Measurements from ENCODE around the gene ARHGDIB.

ARHGDIB gene

GRCh38 chr12:14913381-14913781 lies 48.0 kb downstream of the ARHGDIB start:
- H3K4me1 ChIP-seq (ENCODE audit: control insufficient read depth, insufficient read depth, low read length), result no peaks in the 10 kb centered on the region
- no peak overlapping the region for H3K27ac ChIP-seq (ENCODE audit: low read length)
- no peaks in the 10 kb centered on the region for H3K9me3 ChIP-seq (ENCODE audit: control insufficient read depth in 2 of 2, low read length in 2 of 2)
- no peaks in the 10 kb centered on the region for H3K27me3 ChIP-seq (ENCODE audit: control insufficient read depth in 1 of 2, insufficient read depth in 2 of 2, low read length in 2 of 2)
- no peak overlapping the region for H3K9ac ChIP-seq (ENCODE audit: low read length in 2 of 2)
- H3K36me3 ChIP-seq (ENCODE audit: control insufficient read depth in 2 of 2, insufficient read depth in 2 of 2, low read length in 2 of 2), result no peaks in the 10 kb centered on the region
- H3K4me3 ChIP-seq (ENCODE audit: low read length in 2 of 2), result no peak overlapping the region

GRCh38 chr12:14911131-14911530 lies 50.3 kb downstream of the ARHGDIB start:
- peaks cover 2% of the 10 kb centered on the region for H3K4me1 ChIP-seq (ENCODE audit: control insufficient read depth, insufficient read depth, low read length)
- no peak overlapping the region for H3K4me3 ChIP-seq (ENCODE audit: low read length in 2 of 2)
- H3K9ac ChIP-seq (ENCODE audit: low read length in 2 of 2), result no peak overlapping the region
- H3K9me3 ChIP-seq (ENCODE audit: control insufficient read depth in 2 of 2, low read length in 2 of 2), result no peaks in the 10 kb centered on the region
- H3K36me3 ChIP-seq (ENCODE audit: control insufficient read depth in 2 of 2, insufficient read depth in 2 of 2, low read length in 2 of 2), result no peaks in the 10 kb centered on the region
- no peak overlapping the region for H3K27ac ChIP-seq (ENCODE audit: low read length)
- H3K27me3 ChIP-seq (ENCODE audit: control insufficient read depth in 1 of 2, insufficient read depth in 2 of 2, low read length in 2 of 2), result no peaks in the 10 kb centered on the region

GRCh38 chr12:14910090-14910915 lies 51.1 kb downstream of the ARHGDIB start:
- no peaks in the 10 kb centered on the region for H3K36me3 ChIP-seq (ENCODE audit: control insufficient read depth in 2 of 2, insufficient read depth in 2 of 2, low read length in 2 of 2)
- H3K9me3 ChIP-seq (ENCODE audit: control insufficient read depth in 2 of 2, low read length in 2 of 2), result no peaks in the 10 kb centered on the region
- H3K27me3 ChIP-seq (ENCODE audit: control insufficient read depth in 1 of 2, insufficient read depth in 2 of 2, low read length in 2 of 2), result no peaks in the 10 kb centered on the region
- no peak overlapping the region for H3K9ac ChIP-seq (ENCODE audit: low read length in 2 of 2)
- H3K4me1 ChIP-seq (ENCODE audit: control insufficient read depth, insufficient read depth, low read length), result peaks cover 6% of the 10 kb centered on the region
- H3K27ac ChIP-seq (ENCODE audit: low read length), result no peak overlapping the region
- no peak overlapping the region for H3K4me3 ChIP-seq (ENCODE audit: low read length in 2 of 2)

- H3K4me1 ChIP-seq (ENCODE audit: control insufficient read depth, insufficient read depth, low read length), result peaks cover 7% of the 10 kb centered on the region
Measured at GRCh38 chr12:14907953-14908352, 53.4 kb downstream of the ARHGDIB start.

GRCh38 chr12:14906114-14906513 lies 55.3 kb downstream of the ARHGDIB start:
- Histone ChIP-seq H3K27ac (ENCODE audit: low read length) (no peak overlapping the region), H3K4me1 (ENCODE audit: control insufficient read depth, insufficient read depth, low read length) (peaks cover 7% of the 10 kb centered on the region), H3K9ac (ENCODE audit: low read length in 2 of 2) (no peak overlapping the region), H3K36me3 (ENCODE audit: control insufficient read depth in 2 of 2, insufficient read depth in 2 of 2, low read length in 2 of 2) (no peaks in the 10 kb centered on the region), H3K27me3 (ENCODE audit: control insufficient read depth in 1 of 2, insufficient read depth in 2 of 2, low read length in 2 of 2) (no peaks in the 10 kb centered on the region), H3K4me3 (ENCODE audit: low read length in 2 of 2) (no peak overlapping the region), H3K9me3 (ENCODE audit: control insufficient read depth in 2 of 2, low read length in 2 of 2) (no peaks in the 10 kb centered on the region)

More at GRCh38 chr12:14907953-14908352, 53.4 kb downstream of the ARHGDIB start:
- Histone ChIP-seq H3K27me3 (ENCODE audit: control insufficient read depth in 1 of 2, insufficient read depth in 2 of 2, low read length in 2 of 2) (no peaks in the 10 kb centered on the region), H3K36me3 (ENCODE audit: control insufficient read depth in 2 of 2, insufficient read depth in 2 of 2, low read length in 2 of 2) (no peaks in the 10 kb centered on the region), H3K9ac (ENCODE audit: low read length in 2 of 2) (no peak overlapping the region), H3K27ac (ENCODE audit: low read length) (no peak overlapping the region), H3K9me3 (ENCODE audit: control insufficient read depth in 2 of 2, low read length in 2 of 2) (no peaks in the 10 kb centered on the region), H3K4me3 (ENCODE audit: low read length in 2 of 2) (no peak overlapping the region)

GRCh38 chr12:14905269-14906004 lies 56.0 kb downstream of the ARHGDIB start:
- Histone ChIP-seq H3K9me3 (ENCODE audit: control insufficient read depth in 2 of 2, low read length in 2 of 2) (no peaks in the 10 kb centered on the region), H3K4me1 (ENCODE audit: control insufficient read depth, insufficient read depth, low read length) (peaks cover 7% of the 10 kb centered on the region), H3K27ac (ENCODE audit: low read length) (no peak overlapping the region), H3K9ac (ENCODE audit: low read length in 2 of 2) (no peak overlapping the region), H3K36me3 (ENCODE audit: control insufficient read depth in 2 of 2, insufficient read depth in 2 of 2, low read length in 2 of 2) (no peaks in the 10 kb centered on the region), H3K4me3 (ENCODE audit: low read length in 2 of 2) (no peak overlapping the region), H3K27me3 (ENCODE audit: control insufficient read depth in 1 of 2, insufficient read depth in 2 of 2, low read length in 2 of 2) (no peaks in the 10 kb centered on the region)

- no peak overlapping the region for H3K27ac ChIP-seq (ENCODE audit: low read length)
- H3K4me3 ChIP-seq (ENCODE audit: low read length in 2 of 2), result no peak overlapping the region
Measured at GRCh38 chr12:14904854-14905253, 56.5 kb downstream of the ARHGDIB start.

GRCh38 chr12:14903386-14904098 lies 57.9 kb downstream of the ARHGDIB start:
- no peaks in the 10 kb centered on the region for H3K27me3 ChIP-seq (ENCODE audit: control insufficient read depth in 1 of 2, insufficient read depth in 2 of 2, low read length in 2 of 2)
- H3K36me3 ChIP-seq (ENCODE audit: control insufficient read depth in 2 of 2, insufficient read depth in 2 of 2, low read length in 2 of 2), result no peaks in the 10 kb centered on the region
- H3K27ac ChIP-seq (ENCODE audit: low read length), result no peak overlapping the region
- no peak overlapping the region for H3K4me3 ChIP-seq (ENCODE audit: low read length in 2 of 2)
- peaks cover 7% of the 10 kb centered on the region for H3K4me1 ChIP-seq (ENCODE audit: control insufficient read depth, insufficient read depth, low read length)
- no peak overlapping the region for H3K9ac ChIP-seq (ENCODE audit: low read length in 2 of 2)
- H3K9me3 ChIP-seq (ENCODE audit: control insufficient read depth in 2 of 2, low read length in 2 of 2), result no peaks in the 10 kb centered on the region

More at GRCh38 chr12:14904854-14905253, 56.5 kb downstream of the ARHGDIB start:
- no peaks in the 10 kb centered on the region for H3K27me3 ChIP-seq (ENCODE audit: control insufficient read depth in 1 of 2, insufficient read depth in 2 of 2, low read length in 2 of 2)
- peaks cover 7% of the 10 kb centered on the region for H3K4me1 ChIP-seq (ENCODE audit: control insufficient read depth, insufficient read depth, low read length)
- H3K9me3 ChIP-seq (ENCODE audit: control insufficient read depth in 2 of 2, low read length in 2 of 2), result no peaks in the 10 kb centered on the region
- H3K36me3 ChIP-seq (ENCODE audit: control insufficient read depth in 2 of 2, insufficient read depth in 2 of 2, low read length in 2 of 2), result no peaks in the 10 kb centered on the region
- H3K9ac ChIP-seq (ENCODE audit: low read length in 2 of 2), result no peak overlapping the region

- Histone ChIP-seq H3K9me3 (ENCODE audit: control insufficient read depth in 2 of 2, low read length in 2 of 2) (no peaks in the 10 kb centered on the region), H3K4me3 (ENCODE audit: low read length in 2 of 2) (no peak overlapping the region), H3K36me3 (ENCODE audit: control insufficient read depth in 2 of 2, insufficient read depth in 2 of 2, low read length in 2 of 2) (no peaks in the 10 kb centered on the region), H3K4me1 (ENCODE audit: control insufficient read depth, insufficient read depth, low read length) (peaks cover 7% of the 10 kb centered on the region), H3K27me3 (ENCODE audit: control insufficient read depth in 1 of 2, insufficient read depth in 2 of 2, low read length in 2 of 2) (no peaks in the 10 kb centered on the region), H3K27ac (ENCODE audit: low read length) (no peak overlapping the region), H3K9ac (ENCODE audit: low read length in 2 of 2) (no peak overlapping the region)
Measured at GRCh38 chr12:14902465-14902864, 58.9 kb downstream of the ARHGDIB start.

GRCh38 chr12:14901228-14901562 lies 60.2 kb downstream of the ARHGDIB start:
- H3K36me3 ChIP-seq (ENCODE audit: control insufficient read depth in 2 of 2, insufficient read depth in 2 of 2, low read length in 2 of 2), result no peaks in the 10 kb centered on the region
- H3K4me1 ChIP-seq (ENCODE audit: control insufficient read depth, insufficient read depth, low read length), result peaks cover 5% of the 10 kb centered on the region
- H3K4me3 ChIP-seq (ENCODE audit: low read length in 2 of 2), result no peak overlapping the region
- no peak overlapping the region for H3K9ac ChIP-seq (ENCODE audit: low read length in 2 of 2)
- no peaks in the 10 kb centered on the region for H3K27me3 ChIP-seq (ENCODE audit: control insufficient read depth in 1 of 2, insufficient read depth in 2 of 2, low read length in 2 of 2)
- H3K9me3 ChIP-seq (ENCODE audit: control insufficient read depth in 2 of 2, low read length in 2 of 2), result no peaks in the 10 kb centered on the region
- H3K27ac ChIP-seq (ENCODE audit: low read length), result no peak overlapping the region
